ENCODE results near the gene GSTM3.

Gene GSTM3

DNA sequence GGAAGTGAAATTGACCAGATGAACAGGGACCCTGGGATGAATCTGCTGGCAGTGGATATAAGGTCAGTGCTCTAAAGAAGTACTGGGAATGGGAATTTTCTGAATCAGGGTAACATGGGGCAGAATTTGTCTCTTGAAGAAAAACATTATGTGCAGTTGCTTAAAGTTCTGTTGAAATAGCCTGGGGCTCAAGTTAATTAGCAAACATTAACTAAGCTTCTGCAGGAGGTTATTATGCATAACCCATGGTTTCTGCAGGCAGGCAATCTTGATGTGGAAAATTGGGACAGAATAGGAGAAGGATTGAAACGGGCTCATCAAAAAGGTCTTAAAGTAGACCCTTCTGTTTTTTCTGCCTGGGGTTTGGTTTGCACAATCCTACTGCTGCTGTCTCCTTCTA, 14.8 kb downstream of the GSTM3 start:
- H3K9me2 ChIP-seq (replicated peaks; ENCODE audit: control insufficient read depth, low read length): no peaks in the 10 kb centered on the region
- H3K27ac ChIP-seq (ENCODE audit: low read depth, low read length): no peak overlapping the region

DNA sequence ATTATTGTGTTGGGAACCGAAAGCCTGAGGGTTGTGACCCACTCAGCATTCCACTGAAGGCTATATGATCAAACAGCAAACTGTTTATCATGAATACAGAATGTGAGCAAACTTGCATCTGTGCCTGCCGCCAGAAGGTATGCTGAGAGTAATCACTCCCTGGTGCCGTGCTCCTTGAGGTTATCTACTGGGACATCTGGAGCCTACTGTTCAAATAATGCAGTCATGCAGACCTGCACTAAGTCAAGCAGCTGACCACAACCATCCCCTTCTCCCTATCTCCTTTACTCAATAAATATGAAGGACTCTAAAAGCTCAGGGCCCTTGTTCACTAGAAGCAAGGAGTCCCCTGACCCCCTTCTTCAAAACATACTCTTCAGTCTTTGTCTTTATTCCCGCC, 15.3 kb downstream of the GSTM3 start:
- Histone ChIP-seq H3K4me3 (ENCODE audit: low read length) (no peak overlapping the region), H3K4me1 (ENCODE audit: control insufficient read depth, low read length) (no peaks in the 10 kb centered on the region), H3K79me2 (ENCODE audit: control insufficient read depth, low read length) (no peaks in the 10 kb centered on the region), H3K36me3 (ENCODE audit: control insufficient read depth, low read length) (no peaks in the 10 kb centered on the region), H3F3A (ENCODE audit: control insufficient read depth, insufficient read depth) (no peaks in the 10 kb centered on the region), H3K9me2 (replicated peaks; ENCODE audit: control insufficient read depth, low read length) (no peaks in the 10 kb centered on the region), H4K20me1 (ENCODE audit: control insufficient read depth, insufficient read depth, low read depth, low read length) (no peaks in the 10 kb centered on the region), H3K9me3 (ENCODE audit: control insufficient read depth, insufficient read depth, low read length) (no peaks in the 10 kb centered on the region), H3K27ac (ENCODE audit: low read depth, low read length) (no peak overlapping the region), H3K27me3 (ENCODE audit: control insufficient read depth, low read length) (peaks cover 18% of the 10 kb centered on the region), H3K4me2 (ENCODE audit: low read length) (no peak overlapping the region)
- TF ChIP-seq CTCF (IDR thresholded peaks at IDR 0.05; ENCODE audit: low read depth, low read length, poor library complexity, severe bottlenecking): no peak

More for the DNA sequence above, 14.8 kb downstream of the GSTM3 start:
- TF ChIP-seq CTCF (IDR thresholded peaks at IDR 0.05; ENCODE audit: low read depth, low read length, poor library complexity, severe bottlenecking): no peak
- TF ChIP-seq EZH2phosphoT487 (IDR thresholded peaks at IDR 0.05; ENCODE audit: borderline replicate concordance, low read length): no peak
- Histone ChIP-seq H3K4me3 (ENCODE audit: low read length) (no peak overlapping the region), H3K27me3 (ENCODE audit: control insufficient read depth, low read length) (peaks cover 15% of the 10 kb centered on the region), H3K36me3 (ENCODE audit: control insufficient read depth, low read length) (no peaks in the 10 kb centered on the region), H3K9me3 (ENCODE audit: control insufficient read depth, insufficient read depth, low read length) (no peaks in the 10 kb centered on the region), H4K20me1 (ENCODE audit: control insufficient read depth, insufficient read depth, low read depth, low read length) (no peaks in the 10 kb centered on the region), H3K79me2 (ENCODE audit: control insufficient read depth, low read length) (no peaks in the 10 kb centered on the region), H3F3A (ENCODE audit: control insufficient read depth, insufficient read depth) (no peaks in the 10 kb centered on the region), H3K4me2 (ENCODE audit: low read length) (no peak overlapping the region), H3K4me1 (ENCODE audit: control insufficient read depth, low read length) (no peaks in the 10 kb centered on the region)

- Histone ChIP-seq H3K4me3 (ENCODE audit: low read length) (no peak overlapping the region), H3K4me2 (ENCODE audit: low read length) (no peak overlapping the region), H3K27ac (ENCODE audit: low read depth, low read length) (no peak overlapping the region), H3K4me1 (ENCODE audit: control insufficient read depth, low read length) (no peaks in the 10 kb centered on the region), H3K27me3 (ENCODE audit: control insufficient read depth, low read length) (peaks cover 15% of the 10 kb centered on the region), H3K9me2 (replicated peaks; ENCODE audit: control insufficient read depth, low read length) (no peaks in the 10 kb centered on the region), H3K79me2 (ENCODE audit: control insufficient read depth, low read length) (no peaks in the 10 kb centered on the region), H3F3A (ENCODE audit: control insufficient read depth, insufficient read depth) (no peaks in the 10 kb centered on the region), H4K20me1 (ENCODE audit: control insufficient read depth, insufficient read depth, low read depth, low read length) (no peaks in the 10 kb centered on the region), H3K9me3 (ENCODE audit: control insufficient read depth, insufficient read depth, low read length) (no peaks in the 10 kb centered on the region), H3K36me3 (ENCODE audit: control insufficient read depth, low read length) (no peaks in the 10 kb centered on the region)
- TF ChIP-seq CTCF (IDR thresholded peaks at IDR 0.05; ENCODE audit: low read depth, low read length, poor library complexity, severe bottlenecking): no peak
- no peak for TF ChIP-seq EZH2phosphoT487 (IDR thresholded peaks at IDR 0.05; ENCODE audit: borderline replicate concordance, low read length)
Measured at GRCh38 chr1:109724933-109725332, 15.9 kb downstream of the GSTM3 start.

Data from DOHH2 (cell line).